ENCODE data around the gene C14orf132. TPM values are rescaled to one million over a fixed set of nuclear protein-coding genes. Genes with fewer than 3 reads are reported as not detected.

Gene C14orf132
- total and polyA plus RNA-seq, 3 donors from 2014 or later, result 1.4 to 8.4 (median 2.5) TPM

DNA sequence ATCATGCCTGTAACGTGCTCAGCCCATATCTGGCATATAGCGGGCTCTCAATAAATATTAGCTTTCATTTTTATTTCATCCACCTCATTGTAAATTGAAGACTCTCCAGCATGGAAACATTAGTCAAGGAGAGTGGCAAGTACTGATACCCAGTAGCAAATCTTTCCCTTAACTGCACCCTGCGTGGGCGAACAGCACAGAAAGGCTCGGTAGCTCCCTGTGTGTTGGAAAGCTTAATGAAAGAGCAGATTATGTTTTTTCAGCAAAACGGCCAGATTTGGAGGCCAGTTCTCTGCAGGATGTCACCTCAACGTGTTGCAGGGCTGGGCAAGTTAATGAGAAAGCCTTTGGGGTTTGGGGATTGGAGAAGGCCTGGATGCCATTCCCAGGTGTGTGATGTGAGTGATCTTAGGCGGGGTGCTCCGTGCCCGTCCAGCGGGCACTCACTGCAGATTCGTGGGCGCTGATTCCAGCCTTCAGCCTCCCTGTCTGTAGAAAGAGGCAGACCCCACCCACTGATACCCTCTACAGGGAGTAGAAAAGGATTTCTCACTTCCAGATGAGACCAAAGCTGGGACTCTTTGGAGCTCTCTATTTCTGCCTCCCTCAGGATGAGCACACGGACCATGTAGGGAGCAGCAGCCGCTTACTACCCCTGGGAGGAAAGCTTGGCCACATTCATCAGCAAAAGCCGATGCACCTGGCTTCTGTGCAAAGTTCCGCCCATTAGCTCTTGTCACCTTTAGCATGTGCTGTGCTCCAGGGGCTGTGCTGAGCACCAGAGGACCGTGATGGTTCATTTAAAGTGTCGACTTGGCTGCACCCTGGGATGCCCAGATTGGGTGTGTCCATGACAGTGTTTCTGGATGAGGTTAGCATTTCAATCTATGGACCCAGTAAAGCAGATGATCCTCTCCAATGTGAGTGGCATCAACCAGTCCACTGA lies 29.1 kb downstream of the C14orf132 start:
- no peaks in the 10 kb centered on the region for H3K9me3 ChIP-seq
- H3K27ac ChIP-seq, result no peak overlapping the region
- intact Hi-C loops (cut with DNase I; ENCODE audit: low total_unique reads), result no loop called here
- TF ChIP-seq, protein P1, sequence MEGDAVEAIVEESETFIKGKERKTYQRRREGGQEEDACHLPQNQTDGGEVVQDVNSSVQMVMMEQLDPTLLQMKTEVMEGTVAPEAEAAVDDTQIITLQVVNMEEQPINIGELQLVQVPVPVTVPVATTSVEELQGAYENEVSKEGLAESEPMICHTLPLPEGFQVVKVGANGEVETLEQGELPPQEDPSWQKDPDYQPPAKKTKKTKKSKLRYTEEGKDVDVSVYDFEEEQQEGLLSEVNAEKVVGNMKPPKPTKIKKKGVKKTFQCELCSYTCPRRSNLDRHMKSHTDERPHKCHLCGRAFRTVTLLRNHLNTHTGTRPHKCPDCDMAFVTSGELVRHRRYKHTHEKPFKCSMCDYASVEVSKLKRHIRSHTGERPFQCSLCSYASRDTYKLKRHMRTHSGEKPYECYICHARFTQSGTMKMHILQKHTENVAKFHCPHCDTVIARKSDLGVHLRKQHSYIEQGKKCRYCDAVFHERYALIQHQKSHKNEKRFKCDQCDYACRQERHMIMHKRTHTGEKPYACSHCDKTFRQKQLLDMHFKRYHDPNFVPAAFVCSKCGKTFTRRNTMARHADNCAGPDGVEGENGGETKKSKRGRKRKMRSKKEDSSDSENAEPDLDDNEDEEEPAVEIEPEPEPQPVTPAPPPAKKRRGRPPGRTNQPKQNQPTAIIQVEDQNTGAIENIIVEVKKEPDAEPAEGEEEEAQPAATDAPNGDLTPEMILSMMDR (IDR thresholded peaks at IDR 0.05), result no peak
- TF ChIP-seq POLR2A (IDR thresholded peaks at IDR 0.05), result no peak
- no peaks in the 10 kb centered on the region for H3K27me3 ChIP-seq
- DNase-seq, result no peak
- H3K4me3 ChIP-seq, result no peak overlapping the region
- no peaks in the 10 kb centered on the region for H3K36me3 ChIP-seq (ENCODE audit: low read depth, missing control alignments)
- 85 to 86% methylated on average over 16 to 19 of the region's 19 CpGs for whole genome bisulfite sequencing, 2 donors
- no peaks in the 10 kb centered on the region for H3K4me1 ChIP-seq

DNA sequence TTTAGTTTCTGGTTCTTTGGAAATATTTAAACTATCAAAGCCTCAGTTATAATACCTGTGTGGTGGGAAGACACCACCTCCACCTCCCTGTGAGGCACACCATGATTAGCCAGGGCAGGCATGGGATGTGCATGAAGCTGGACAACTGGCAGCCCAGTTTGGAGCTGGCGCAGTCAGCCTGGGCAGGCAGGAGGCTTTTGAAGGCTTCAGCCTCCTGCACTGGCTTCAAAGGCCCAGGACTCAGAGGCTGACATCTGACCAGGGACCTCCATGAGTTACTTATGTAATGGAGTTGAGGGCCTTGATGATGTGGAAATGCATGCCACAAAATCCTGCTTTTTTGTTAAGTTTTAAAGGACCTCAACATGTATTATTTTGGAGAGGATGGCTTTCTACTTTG lies 30.3 kb downstream of the C14orf132 start:
- Histone ChIP-seq H3K27me3 (no peaks in the 10 kb centered on the region), H3K36me3 (ENCODE audit: low read depth, missing control alignments) (no peaks in the 10 kb centered on the region), H3K4me3 (no peak overlapping the region), H3K4me1 (no peaks in the 10 kb centered on the region), H3K27ac (no peak overlapping the region), H3K9me3 (no peaks in the 10 kb centered on the region)
- no peak for TF ChIP-seq POLR2A (IDR thresholded peaks at IDR 0.05)
- TF ChIP-seq, protein P1 (IDR thresholded peaks at IDR 0.05), result no peak
- 45 to 50% methylated on average over 1 of the region's 1 CpG for WGBS, 2 donors
- intact Hi-C loops (cut with DNase I; ENCODE audit: low total_unique reads), result no loop called here
- DNase-seq, result no peak

DNA sequence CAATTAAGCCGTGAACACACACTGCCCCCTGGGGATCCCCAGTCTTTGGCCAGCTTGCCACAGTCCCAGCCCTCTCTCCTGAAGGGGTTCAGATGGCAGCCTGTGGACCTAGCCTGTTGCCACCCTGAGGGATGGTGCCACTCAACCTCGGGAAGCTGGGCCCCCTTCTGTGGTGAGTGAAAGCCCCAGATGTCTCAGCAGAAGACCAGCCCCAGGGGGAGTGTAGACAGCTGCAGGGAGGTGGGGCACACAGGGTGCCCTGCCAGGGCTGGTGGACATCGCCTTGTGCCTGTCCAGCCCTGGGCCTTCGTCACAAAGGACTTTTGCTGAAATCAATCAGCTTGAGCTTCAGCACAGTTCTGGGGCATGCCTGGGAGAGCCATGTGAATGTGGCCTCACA lies 32.4 kb downstream of the C14orf132 start:
- Histone ChIP-seq H3K4me1 (no peaks in the 10 kb centered on the region), H3K27me3 (no peaks in the 10 kb centered on the region), H3K27ac (no peak overlapping the region), H3K4me3 (no peak overlapping the region), H3K9me3 (no peaks in the 10 kb centered on the region), H3K36me3 (ENCODE audit: low read depth, missing control alignments) (no peaks in the 10 kb centered on the region)
- no peak for DNase-seq
- WGBS, 2 donors, result 91 to 100% methylated on average over 3 to 4 of the region's 4 CpGs
- intact Hi-C loops (cut with DNase I; ENCODE audit: low total_unique reads), result no loop called here
- TF ChIP-seq POLR2A (IDR thresholded peaks at IDR 0.05), result no peak
- TF ChIP-seq, protein P1 (IDR thresholded peaks at IDR 0.05), result no peak

DNA sequence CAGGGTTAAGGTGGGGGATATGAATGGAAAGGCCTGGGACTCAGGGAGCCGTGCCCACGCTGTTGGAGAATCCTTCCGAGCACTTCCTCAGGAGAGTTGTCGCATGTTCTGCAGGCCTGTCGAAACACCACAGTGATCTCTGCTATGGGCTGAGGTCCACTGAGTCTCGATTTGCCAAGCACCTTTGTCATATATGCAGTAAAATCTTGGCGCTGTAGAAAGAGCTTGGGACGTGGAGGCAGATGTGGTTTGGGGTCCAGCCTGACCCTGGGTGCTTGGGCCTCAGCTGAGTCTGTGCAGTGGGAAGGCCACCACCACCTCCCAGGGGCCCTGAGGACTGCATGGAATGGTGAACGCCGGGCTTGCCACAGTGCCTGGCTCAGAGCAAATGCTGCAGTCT lies 32.9 kb downstream of the C14orf132 start:
- H3K27ac ChIP-seq, result no peak overlapping the region
- no peak for TF ChIP-seq POLR2A (IDR thresholded peaks at IDR 0.05)
- TF ChIP-seq, protein P1 (IDR thresholded peaks at IDR 0.05), result no peak
- H3K4me3 ChIP-seq, result no peak overlapping the region
- WGBS, 2 donors, result 90 to 92% methylated on average over 6 to 10 of the region's 10 CpGs
- H3K4me1 ChIP-seq, result no peaks in the 10 kb centered on the region
- intact Hi-C loops (cut with DNase I; ENCODE audit: low total_unique reads), result no loop called here
- no peaks in the 10 kb centered on the region for H3K27me3 ChIP-seq
- no peaks in the 10 kb centered on the region for H3K36me3 ChIP-seq (ENCODE audit: low read depth, missing control alignments)
- DNase-seq, result no peak
- H3K9me3 ChIP-seq, result no peaks in the 10 kb centered on the region

All from testis (tissue), 3 donors.